Endometrial microvascular endothelial cells (primary cell): ENCODE measurements around the gene AGXT. TPM values are rescaled to one million over a fixed set of nuclear protein-coding genes. Genes with fewer than 3 reads are reported as not detected.

ENCODE experiments used
- in situ Hi-C: cut with HindIII; loops from 2 replicates; pipeline ENCODE4 v1.10.0; 2017; ENCODE audit warnings: low sequenced_read_pairs, low pct_unique_long_range_greater_than_20kb; ENCODE audit errors: inconsistent ontology term
- total RNA-seq: library from RNA; depleted of rRNA; stranded (reverse); fragments of >200 nt; gene quantifications from one replicate; pipeline ENCODE4 v1.2.3, GENCODE V29; 2015; ENCODE audit errors: inconsistent ontology term

The AGXT gene
- total RNA-seq, 1 donor from 2014 or later: not detected

DNA sequence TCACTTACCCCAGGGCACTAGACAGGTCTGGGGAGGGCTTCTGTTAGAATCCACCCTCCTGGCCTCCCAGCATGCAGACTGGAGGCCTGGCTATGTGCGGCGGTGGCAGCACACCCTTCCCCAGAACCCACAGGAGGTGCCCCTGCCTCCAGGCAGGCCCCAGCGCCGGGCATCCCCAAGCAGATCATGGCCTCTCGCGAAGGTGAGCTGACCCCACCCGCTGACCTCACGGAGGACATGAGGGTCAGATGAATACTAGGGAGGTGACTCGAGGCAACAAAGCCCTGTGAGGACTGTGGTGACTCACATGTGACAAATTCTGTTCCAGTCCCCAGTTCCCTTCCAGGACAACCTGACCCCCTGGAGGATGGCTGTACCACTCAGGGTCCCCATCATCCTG, 25.4 kb downstream of the AGXT start:
- in situ Hi-C loops: no loop called here

DNA sequence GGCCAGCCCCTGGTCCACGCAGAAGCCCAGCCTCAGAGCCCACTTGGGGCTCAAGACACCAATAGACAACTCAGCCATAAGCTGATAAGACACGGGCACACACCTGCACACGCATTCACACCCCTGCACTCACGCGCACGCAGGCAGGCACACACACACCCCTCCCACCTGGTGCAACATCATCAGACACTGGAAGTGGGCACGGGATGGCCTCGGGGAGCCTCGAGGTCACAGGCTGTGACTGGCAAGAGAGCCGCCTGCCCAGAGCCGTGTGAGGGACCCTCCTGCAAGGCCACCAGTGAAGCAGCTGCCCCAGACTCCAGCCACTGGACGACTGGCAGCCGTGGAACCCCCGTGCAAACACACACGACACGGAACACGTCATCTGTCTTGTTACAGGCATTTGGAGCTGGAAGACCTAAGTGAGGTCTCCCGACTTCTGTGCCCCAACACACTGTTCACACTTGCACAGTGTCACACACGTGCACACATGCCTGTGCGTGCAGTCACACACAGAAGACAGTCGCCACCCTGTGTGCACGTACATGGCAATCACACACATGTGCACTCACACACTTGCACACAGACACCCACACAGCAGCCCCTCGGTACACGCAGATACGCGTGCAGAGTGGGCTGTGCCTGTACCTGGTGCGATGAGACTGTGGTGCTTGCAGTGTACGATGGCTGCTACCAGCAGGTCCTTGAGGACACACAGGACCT, 26.4 kb downstream of the AGXT start:
- in situ Hi-C loops: no loop called here

DNA sequence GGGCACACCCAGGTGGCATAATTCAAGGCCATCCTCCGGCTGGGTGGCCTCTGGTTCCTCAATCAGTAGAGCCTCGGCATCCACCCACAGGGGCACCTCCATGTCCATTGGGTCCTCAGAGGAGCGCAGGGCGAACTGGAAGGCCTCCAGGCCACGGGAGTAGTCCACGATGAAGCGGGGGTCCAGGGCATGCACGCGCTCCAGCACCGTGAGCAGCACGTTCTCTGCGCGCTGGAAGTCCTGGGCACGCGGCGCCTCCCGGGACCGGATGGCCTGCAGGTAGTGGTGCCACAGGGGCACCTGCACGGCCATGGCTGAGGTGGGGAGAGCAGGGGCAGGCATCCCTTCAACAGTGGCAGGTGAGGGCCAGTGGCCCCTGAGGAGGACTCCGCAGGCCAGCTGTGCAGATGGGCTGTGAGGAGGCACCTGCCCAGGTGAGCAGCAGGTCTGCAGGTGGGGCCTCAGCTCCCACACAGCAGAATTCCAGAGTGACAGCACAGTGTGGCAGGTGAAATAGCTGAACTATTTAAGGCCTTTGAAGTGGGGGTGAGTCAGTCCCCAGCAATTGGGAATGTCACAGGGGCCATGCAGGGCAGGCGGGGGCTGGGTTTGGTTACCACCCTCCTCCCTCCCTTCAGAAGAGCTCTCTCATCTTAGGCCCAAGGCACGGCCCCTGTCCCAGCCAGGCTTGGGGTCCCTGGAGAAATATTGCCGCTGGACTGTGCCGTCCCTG, 27.2 kb downstream of the AGXT start, which contains the start of gene MAB21L4:
Gene MAB21L4 (minus strand): TSS at position 501 of the 733 bp plus-strand sequence. CDS start 159 bp downstream, at position 342.
- in situ Hi-C loops: no loop called here

DNA sequence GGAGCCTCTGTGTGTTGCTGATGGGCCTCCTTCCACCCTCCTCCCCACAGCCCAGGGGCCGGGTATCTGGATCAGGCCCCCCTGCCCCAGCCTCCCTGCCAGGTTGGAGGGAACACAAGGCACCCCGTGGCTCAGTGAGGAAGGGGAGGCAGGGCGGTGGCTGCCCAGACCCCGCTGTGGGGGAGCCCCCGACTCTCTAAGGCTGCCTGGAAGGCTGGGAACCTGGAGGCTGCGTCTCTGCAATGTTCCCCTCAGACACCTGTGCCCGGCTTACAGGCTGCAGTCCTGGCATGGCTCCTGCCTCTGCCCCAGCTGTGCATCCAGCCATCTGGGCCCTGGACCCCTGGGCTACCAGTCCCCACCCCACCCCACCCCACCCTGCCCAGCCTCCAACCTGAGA, 27.8 kb downstream of the AGXT start:
- in situ Hi-C loops: no loop called here

DNA sequence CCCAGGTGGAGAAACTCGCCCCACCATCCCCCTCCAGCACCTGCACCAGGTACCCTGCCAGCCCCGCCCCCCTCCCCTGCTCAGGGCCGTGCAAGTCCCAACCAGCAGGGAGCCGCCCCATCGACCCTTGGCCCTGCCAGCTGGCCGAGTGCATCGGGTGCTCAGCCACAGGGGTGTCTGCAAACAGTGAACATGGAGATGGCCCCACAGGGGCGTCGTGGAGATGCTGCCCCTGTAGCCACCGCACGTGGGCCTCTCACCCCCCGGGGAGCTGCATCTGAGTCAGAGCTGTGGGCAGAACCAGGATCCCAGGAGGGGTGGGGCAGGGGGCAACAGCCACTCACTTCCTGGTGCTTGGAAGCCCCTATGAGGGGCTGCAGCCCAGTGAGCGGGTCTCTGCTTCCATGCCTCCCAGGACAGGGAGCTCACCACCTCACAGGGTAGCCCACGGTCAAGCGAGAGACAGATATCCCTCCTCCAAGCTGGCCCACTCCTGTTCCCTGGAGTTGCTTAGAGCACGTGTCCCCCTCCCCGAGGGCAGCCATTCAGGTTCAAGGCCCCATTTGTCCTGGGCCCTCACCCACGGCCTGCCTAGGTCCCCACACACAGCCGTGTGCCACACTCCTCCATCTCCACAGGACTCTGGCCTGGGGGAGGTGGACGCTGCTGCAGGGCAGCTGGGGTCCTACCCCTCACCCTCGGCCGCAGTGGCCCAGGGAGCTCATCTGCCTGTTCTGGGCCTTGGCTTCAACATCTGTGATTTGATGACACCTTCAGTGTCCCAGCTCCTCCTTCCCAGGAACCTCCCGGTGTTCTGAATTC, 28.5 kb downstream of the AGXT start:
- in situ Hi-C loops: no loop called here

DNA sequence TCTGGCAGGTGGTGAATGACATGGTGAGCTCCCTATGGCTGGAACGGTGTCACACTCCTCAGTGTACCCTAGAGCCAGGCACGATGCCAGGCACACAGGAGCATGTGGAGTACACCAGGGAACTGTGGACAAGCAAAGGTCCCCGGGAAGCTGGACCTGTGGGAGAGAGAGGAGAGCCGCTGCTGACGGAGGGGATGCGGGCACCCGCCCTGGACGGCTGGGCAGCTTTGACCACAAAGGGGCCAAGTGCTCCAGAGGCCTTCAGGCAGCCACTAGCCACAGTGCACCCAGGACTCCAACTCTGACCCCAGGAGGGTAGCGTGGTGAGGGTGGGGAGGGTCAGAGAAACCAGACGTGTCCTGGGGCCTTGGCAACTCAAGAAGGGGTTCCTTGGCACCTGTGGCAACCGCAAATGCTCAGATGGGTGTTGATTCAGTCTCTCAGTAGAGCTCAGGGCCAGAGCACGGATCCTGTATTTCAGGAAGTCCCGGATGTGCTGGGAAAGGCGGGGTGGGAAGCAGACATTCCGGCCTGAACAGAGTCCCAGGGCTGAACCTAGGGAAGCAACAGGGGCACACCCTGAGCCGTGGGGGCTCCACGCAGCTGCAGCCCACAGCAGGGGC, 29.6 kb downstream of the AGXT start:
- in situ Hi-C loops: no loop called here

DNA sequence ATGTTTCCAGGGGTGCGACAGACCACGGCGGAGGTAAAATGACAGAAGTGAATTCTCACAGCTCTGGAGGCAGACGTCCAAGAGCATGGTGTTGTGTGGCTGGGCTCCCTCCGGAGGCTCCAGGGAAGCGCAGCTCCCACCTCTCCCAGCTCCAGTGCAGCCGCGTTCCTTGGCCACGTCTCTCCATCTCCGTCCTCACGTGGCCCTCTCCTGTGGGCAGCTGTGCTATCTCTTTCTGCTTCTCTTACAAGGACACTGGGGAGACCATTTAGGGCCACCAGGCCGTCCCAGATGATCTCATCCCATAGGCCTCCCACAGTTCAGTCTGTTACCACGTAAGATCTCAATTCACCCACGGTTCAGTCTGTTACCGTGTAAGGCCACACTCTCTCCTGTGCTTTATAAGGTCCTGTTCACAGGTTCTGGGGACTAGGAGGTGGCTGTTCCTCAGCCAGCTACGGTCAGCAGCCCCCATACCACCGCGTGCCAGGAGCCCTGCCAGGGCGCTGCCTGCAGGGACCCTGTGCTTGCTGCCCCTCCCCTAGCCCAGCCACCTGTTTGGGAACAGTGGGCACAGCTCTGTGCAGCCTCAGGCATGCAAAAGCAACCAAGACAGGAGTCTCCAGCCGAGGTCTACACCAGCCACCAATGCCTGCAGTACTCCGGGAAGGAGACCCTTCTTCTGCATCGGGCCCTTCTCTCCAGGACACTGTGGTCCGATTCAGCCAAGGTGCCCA, 30.3 kb downstream of the AGXT start:
- in situ Hi-C loops: no loop called here

DNA sequence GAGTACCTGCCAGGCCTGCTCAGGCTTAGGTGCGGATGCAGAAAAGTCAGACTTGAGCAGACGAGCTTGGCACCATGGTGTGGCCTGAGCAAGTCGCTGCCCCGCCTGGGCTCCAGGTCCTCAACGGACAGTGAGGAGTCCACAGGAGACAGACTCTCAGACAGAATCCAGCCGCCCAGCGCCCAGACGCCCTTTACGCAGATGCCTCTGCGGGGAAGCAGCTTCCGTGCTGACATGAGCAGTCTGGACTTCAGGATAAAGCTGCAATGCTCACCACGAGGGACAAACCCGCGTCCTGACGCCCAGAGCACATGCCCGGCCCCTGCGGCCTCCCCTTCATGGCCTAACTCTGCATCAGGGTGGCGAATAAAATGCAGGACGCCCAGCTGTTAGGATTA, 30.8 kb downstream of the AGXT start:
- in situ Hi-C loops: no loop called here

DNA sequence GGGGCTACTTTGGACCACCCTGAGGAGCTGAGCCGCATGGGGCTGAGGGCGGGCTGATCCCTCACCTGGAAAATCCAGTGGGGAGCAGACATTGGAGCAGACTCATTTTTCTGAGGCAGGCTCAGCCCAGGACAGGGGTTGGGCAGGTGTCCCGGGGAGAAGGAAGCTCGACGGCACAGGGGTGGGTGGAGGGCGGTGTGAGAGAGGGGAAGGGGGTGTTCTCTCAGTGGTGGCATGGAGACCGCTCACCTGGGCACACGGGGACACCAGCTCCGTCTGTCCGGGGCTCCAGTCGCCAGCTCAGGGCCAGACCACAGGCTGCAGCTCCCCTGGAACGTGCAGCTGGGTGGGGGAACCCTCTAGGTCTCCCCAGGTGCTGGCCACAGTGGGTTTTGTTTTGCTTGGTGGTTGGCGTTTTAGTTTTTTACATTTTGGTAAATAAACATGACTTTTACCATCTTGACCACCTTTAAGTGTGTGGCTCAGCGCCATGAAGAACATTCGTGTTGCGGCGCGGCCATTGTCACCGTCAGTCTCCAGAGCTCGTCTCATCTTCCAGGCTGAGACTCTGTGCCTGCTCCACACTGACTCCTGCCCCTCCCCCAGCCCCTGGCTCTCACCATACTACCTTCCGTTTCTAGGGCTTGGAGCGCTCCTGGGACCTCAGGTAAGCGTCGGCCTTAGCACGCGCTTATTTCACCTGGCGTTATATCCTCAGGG, 31.7 kb downstream of the AGXT start:
- in situ Hi-C loops: no loop called here

DNA sequence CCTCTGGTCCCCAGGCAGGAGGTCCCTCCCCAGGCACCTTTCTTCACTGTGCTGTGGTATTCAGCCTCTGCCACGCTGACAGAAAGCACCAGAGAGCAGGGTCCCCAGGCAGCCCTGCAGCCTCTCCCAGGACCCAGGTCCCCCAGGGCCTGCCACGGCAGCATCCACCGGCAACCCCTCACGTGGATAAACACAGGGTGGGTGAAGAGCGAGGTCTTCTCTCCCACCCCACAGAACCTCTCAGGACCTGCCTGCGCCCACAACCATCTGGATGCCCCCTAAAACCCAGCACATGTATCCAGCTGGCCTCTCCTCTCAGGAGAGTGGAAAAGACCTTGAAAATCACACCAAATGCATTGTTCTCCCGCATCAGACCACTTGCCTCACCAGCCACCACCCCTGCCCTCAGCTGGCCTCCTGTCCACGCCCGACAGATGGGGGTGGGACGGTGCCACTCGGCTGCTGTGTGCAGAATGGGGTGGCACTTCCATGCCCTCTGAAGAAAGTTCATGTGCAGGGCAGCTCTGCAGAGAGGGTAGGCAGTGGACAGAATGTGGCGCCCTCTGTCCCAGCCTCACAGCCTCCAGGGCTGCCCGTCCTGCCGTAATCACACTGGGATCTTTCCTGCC, 33.5 kb downstream of the AGXT start:
- in situ Hi-C loops: no loop called here

DNA sequence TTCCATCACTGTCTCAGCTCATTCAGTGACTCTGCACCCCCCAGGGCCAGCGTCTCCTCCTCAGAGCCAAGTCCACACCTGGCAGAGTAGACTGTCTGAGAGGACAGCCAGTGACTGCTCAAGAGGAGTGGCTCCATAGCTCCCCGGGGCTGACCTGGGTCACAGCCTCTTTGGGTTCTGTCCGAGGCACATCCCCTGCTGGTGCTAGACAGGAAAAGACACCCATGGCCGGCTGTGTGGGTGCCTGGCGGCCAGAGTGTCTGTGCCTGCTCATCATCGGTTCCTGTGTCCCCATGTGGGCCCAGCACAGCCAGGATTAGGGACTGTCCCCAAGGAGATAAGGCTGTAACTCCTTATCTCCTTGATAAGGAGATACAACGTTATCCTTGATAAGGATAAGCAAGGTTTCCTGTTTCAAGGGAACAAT, 34.0 kb downstream of the AGXT start:
- in situ Hi-C loops: no loop called here

DNA sequence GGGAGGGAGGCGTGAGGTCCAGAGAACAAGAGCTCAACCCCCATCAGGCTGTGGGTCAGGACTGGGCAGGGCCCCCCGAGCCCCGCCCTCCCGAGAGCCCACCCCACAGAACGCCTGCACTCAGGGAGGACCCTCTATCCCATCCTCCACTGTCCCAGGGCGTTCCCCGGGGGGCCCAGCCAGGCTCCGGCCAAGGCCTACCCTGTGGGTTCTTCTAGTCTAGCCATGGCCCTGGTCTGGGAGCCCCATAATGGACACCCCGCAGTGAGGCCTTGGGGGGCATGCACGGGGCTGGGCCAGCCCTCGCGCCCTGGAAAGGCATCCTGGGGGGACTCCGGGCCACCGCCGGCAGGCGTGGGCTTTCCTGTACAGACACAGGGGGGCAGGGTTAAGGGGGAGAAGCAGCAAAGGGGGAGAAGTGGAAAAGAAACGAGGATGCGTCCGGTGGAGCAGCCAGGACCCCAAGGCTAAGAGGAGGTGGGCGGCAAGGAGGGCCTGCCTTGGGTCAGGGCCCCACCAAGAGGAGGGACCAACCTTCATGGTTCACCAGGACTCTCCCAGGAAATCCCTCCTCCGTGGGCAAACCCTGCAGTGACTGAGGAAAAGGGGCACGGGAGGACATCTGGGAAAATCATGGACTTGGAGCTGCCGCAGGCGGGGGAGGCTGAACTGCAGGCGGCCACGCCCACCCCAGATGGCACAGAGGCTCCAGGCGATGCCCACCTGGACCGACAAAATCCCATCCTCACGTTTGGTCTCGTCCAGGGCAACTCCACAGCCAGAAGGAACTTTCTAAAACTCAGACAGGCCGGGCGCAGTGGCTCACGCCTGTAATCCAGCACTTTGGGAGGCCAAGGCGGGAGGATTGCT, 34.8 kb downstream of the AGXT start:
- in situ Hi-C loops: no loop called here

DNA sequence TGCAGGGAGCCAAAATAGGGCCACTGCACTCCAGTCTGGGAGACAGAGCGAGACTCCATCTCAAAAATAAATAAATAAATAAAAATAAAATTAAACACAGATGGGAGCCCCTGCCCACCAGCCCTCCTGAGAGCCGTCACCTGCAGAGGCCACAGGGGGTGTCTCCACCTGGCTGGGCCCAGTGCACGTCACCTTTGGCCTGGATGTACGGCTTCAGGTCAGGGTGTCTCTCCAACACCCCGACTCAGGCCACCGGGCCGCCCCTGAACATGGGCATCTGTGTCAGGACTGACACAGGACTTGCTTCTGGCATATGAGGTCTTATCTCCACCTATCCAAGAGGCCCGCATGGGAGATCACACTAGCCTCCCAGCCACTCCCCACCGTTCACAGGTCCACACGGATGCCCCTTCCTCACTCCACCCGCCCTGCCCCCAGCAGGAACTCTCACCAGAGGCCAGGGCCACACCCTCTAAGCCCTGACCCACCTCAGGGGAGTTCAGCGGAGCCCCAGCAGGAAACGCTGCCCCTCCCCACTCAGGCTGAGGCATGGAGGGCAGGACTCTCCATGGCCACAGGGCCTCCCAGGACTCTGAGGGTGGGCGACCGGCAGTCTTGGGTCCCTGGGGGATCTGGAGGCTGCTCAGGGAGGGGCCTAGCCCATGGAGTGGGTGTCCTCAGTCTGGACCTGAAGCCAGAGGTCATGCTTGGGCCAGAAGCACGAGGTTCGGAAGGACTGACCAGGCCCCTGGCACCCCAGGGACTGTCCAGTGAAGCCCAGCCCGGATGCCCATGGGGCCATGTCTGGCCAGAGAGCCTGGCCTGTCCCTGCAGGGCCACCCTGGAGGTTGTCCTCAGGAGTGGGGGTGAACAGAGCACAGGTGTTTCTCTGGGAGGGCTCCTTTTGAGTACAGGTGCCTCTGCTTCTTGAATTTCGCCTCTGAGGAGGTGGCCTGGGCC, 35.9 kb downstream of the AGXT start:
- in situ Hi-C loops: no loop called here

DNA sequence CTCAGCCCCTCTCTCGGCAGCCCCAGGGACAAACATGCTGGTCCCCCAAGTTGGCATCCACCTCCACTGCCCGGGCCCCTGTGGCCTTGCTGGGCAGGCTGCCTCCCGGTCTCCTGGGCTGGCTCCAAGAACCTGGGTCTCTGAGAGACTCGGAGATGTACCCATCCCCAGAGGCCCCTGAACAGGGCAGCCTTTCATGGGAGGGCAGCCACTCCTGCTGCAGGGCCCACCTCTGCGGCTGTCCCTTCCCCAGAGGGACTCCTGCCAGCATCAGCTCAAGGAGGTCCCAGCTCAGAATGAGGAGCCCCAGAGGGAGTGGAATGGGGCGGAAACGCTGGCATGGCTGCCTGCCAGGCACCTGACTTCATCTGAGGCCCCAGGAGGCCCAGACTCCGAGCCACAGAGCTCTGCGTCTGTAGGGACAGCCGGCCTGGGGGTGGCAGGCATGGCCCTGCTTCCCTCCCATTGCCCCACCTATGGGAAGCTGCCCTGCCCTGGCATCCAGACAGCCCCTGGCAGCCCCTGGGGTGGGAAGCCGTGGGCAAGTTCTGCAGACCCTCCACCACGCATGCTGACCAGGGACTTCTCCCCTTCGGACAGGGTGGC, 36.7 kb downstream of the AGXT start:
- in situ Hi-C loops: no loop called here
